GM21576 (cell line): Measurements from ENCODE around the gene ARL15.

ENCODE experiments used
- ATAC-seq: cut with Tn5 transposase; IDR thresholded peaks from one replicate; pipeline ENCODE4 v1.9.1; 2021; ENCODE audit warnings: mild to moderate bottlenecking, moderate library complexity; ENCODE audit not compliant: unreplicated experiment

The ARL15 gene

GRCh38 chr5:54315736-54316528 is 5.6 kb upstream of the ARL15 start:
- ATAC-seq: no peak

- no peak for ATAC-seq
These were observed 3.2 kb upstream of the ARL15 start for GRCh38 chr5:54313311-54314270.

GRCh38 chr5:54312499-54312898 is 2.1 kb upstream of the ARL15 start:
- ATAC-seq: no peak

GRCh38 chr5:54311176-54311677 is 854 bp upstream of the ARL15 start:
- no peak for ATAC-seq

- peak; percentile 13 for ATAC-seq
These were observed 511 bp downstream of the ARL15 start for GRCh38 chr5:54309691-54310432.

- ATAC-seq: no peak
These were observed 1.1 kb downstream of the ARL15 start for GRCh38 chr5:54309276-54309675.

GRCh38 chr5:54307583-54307982 is 2.8 kb downstream of the ARL15 start:
- no peak for ATAC-seq

- ATAC-seq: no peak
These were observed 3.5 kb downstream of the ARL15 start for GRCh38 chr5:54306893-54307292.

GRCh38 chr5:54305737-54306136 is 4.6 kb downstream of the ARL15 start:
- no peak for ATAC-seq

GRCh38 chr5:54304040-54304439 is 6.3 kb downstream of the ARL15 start:
- no peak for ATAC-seq

GRCh38 chr5:54302267-54302687 is 8.1 kb downstream of the ARL15 start:
- no peak for ATAC-seq

- no peak for ATAC-seq
These were observed 8.5 kb downstream of the ARL15 start for GRCh38 chr5:54301849-54302248.

GRCh38 chr5:54301220-54301619 is 9.2 kb downstream of the ARL15 start:
- no peak for ATAC-seq

- ATAC-seq: no peak
These were observed 11.4 kb downstream of the ARL15 start for GRCh38 chr5:54298947-54299346.

GRCh38 chr5:54296386-54296785 is 14.0 kb downstream of the ARL15 start:
- ATAC-seq: no peak

- ATAC-seq: no peak
These were observed 14.6 kb downstream of the ARL15 start for GRCh38 chr5:54295651-54296276.

- ATAC-seq: no peak
These were observed 16.2 kb downstream of the ARL15 start for GRCh38 chr5:54294097-54294667.

GRCh38 chr5:54292866-54293265 is 17.5 kb downstream of the ARL15 start:
- no peak for ATAC-seq

- ATAC-seq: no peak
These were observed 18.9 kb downstream of the ARL15 start for GRCh38 chr5:54291498-54291897.

- ATAC-seq: no peak
These were observed 20.6 kb downstream of the ARL15 start for GRCh38 chr5:54289769-54290168.
